PC-3 (cell line): ENCODE measurements around the gene DHDDS. TPM values are rescaled to one million over a fixed set of nuclear protein-coding genes. Genes with fewer than 3 reads are reported as not detected.

Experiments used
- ATAC-seq: fragments of 200-7000 bp; cut with Tn5 transposase; 2 replicates; pipeline ENCODE4 v1.9.1; 2020; ENCODE audit warnings: mild to moderate bottlenecking, moderate library complexity
- BruUV-seq: library from RNA; stranded (reverse); fragments of 400-500 nt; replicated peaks from 2 replicates; lab custom pipeline; 2021; lab: Mats Ljungman, UMichigan
- CTCF ChIA-PET: fragments of 300-600 bp; sonication (Branson Sonifier 250); formaldehyde crosslinking; loops from one replicate; lab custom pipeline; 2022; ENCODE audit warnings: antibody characterized with exemption; lab: Charles Lee
- POLR2A ChIA-PET: fragments of 300-600 bp; sonication (Branson Sonifier 250); formaldehyde crosslinking; loops from one replicate; lab custom pipeline; 2022; ENCODE audit warnings: antibody characterized with exemption; ENCODE audit not compliant: unreplicated experiment; lab: Charles Lee
- DNase-seq: peaks from one replicate; pipeline ENCODE4 v3.0.0-alpha.2; 2015
- H2AFZ ChIP-seq: fragments of 300-600 bp; sonication (generic); 2 replicates; pipeline ENCODE4 v1.6.0; 2016; ENCODE audit warnings: antibody characterized with exemption, low read length
- H3F3A ChIP-seq: fragments of 300-600 bp; sonication (generic); one replicate; pipeline ENCODE4 v1.6.0; 2017; ENCODE audit warnings: antibody characterized with exemption, low read length, control low read depth, mild to moderate bottlenecking; ENCODE audit not compliant: unreplicated experiment
- H3K27ac ChIP-seq: fragments of 300-600 bp; sonication (generic); 2 replicates; pipeline ENCODE4 v1.5.1; 2016; ENCODE audit warnings: mild to moderate bottlenecking, low read length
- H3K27me3 ChIP-seq: fragments of 300-600 bp; sonication (generic); 2 replicates; pipeline ENCODE4 v1.6.1; 2016; ENCODE audit warnings: low read length, mixed read lengths
- H3K36me3 ChIP-seq: fragments of 300-600 bp; sonication (generic); 2 replicates; pipeline ENCODE4 v1.6.1; 2016; ENCODE audit warnings: low read depth, mixed run types, low read length, mixed read lengths
- H3K4me1 ChIP-seq: fragments of 300-600 bp; sonication (generic); 2 replicates; pipeline ENCODE4 v1.5.1; 2016; ENCODE audit warnings: low read length; ENCODE audit not compliant: insufficient read depth
- H3K4me2 ChIP-seq: fragments of 300-600 bp; sonication (generic); 2 replicates; pipeline ENCODE4 v1.6.0; 2016; ENCODE audit warnings: low read length
- H3K4me3 ChIP-seq: fragments of 300-600 bp; sonication (generic); 2 replicates; pipeline ENCODE4 v1.5.1; 2016; ENCODE audit warnings: mild to moderate bottlenecking, low read length, mixed read lengths
- H3K79me2 ChIP-seq: fragments of 300-600 bp; sonication (generic); 2 replicates; pipeline ENCODE4 v1.6.1; 2017; ENCODE audit warnings: low read length, mixed read lengths
- H3K9ac ChIP-seq: fragments of 300-600 bp; sonication (generic); 2 replicates; pipeline ENCODE4 v1.6.0; 2016; ENCODE audit warnings: mild to moderate bottlenecking, low read length
- H3K9me2 ChIP-seq: fragments of 300-600 bp; sonication (generic); replicated peaks from 2 replicates; pipeline ENCODE4 v1.6.1; 2016; ENCODE audit warnings: mixed run types, low read length, mixed read lengths
- H3K9me3 ChIP-seq: fragments of 300-600 bp; sonication (generic); 2 replicates; pipeline ENCODE4 v1.6.1; 2016; ENCODE audit warnings: low read length, mixed read lengths
- H4K20me1 ChIP-seq: fragments of 300-600 bp; sonication (generic); 2 replicates; pipeline ENCODE4 v1.6.1; 2016; ENCODE audit warnings: low read length, mixed read lengths
- CTCF ChIP-seq: fragments of 300-600 bp; sonication (generic); conservative IDR thresholded peaks from 2 replicates; pipeline ENCODE4 v1.5.1; 2017; ENCODE audit warnings: antibody characterized with exemption, low read depth, mild to moderate bottlenecking, low read length
- EZH2 ChIP-seq: fragments of 300-600 bp; sonication (generic); IDR thresholded peaks from one replicate; pipeline ENCODE4 v1.6.1; 2017; ENCODE audit warnings: antibody characterized with exemption, mild to moderate bottlenecking, low read length; ENCODE audit not compliant: unreplicated experiment
- EZH2phosphoT487 ChIP-seq: fragments of 300-600 bp; sonication (generic); IDR thresholded peaks from 2 replicates; pipeline ENCODE4 v1.6.1; 2018; ENCODE audit warnings: mild to moderate bottlenecking, antibody characterized with exemption, low read length, borderline replicate concordance
- intact Hi-C: fragments of 100-400 bp; cut with micrococcal nuclease; formaldehyde crosslinking; loops from 2 replicates; pipeline ENCODE4 v1.9.0; 2023
- total RNA-seq: library from RNA; depleted of rRNA; stranded (reverse); fragments of >200 nt; gene quantifications from 2 replicates; pipeline ENCODE4 v1.2.3, GENCODE V29; 2014

DHDDS gene
- total RNA-seq, 1 experiment from 2014 or later: 49.6 TPM

GRCh38 chr1:26474818-26475217, 42.7 kb downstream of the DHDDS start:
- no peaks in the 10 kb centered on the region for H3K9me2 ChIP-seq
- no peak overlapping the region for H3K9ac ChIP-seq
- TF ChIP-seq CTCF (no peak), EZH2phosphoT487 (no peak), EZH2 (no peak)
- H3K27ac ChIP-seq: no peak overlapping the region
- ATAC-seq (no peak), DNase-seq (no peak)
- H4K20me1 ChIP-seq: peaks cover 32% of the 10 kb centered on the region
- no peaks in the 10 kb centered on the region for H3K27me3 ChIP-seq
- peak overlapping the region; percentile 96 for H3K4me3 ChIP-seq
- H3K36me3 ChIP-seq: peaks cover 45% of the 10 kb centered on the region
- peak overlapping the region; percentile 83 for H3K4me2 ChIP-seq
- no peaks in the 10 kb centered on the region for H3K9me3 ChIP-seq
- no peak overlapping the region for H2AFZ ChIP-seq
- intact Hi-C loops: no loop called here
- H3F3A ChIP-seq: peaks cover 12% of the 10 kb centered on the region
- peaks cover 29% of the 10 kb centered on the region for H3K4me1 ChIP-seq
- BruUV-seq: no TSS peak
- H3K79me2 ChIP-seq: peaks cover 25% of the 10 kb centered on the region
- ChIA-PET CTCF (no interaction called here), POLR2A (no interaction called here)

- no peaks in the 10 kb centered on the region for H3K27me3 ChIP-seq
- DNase-seq: no peak
- peaks cover 22% of the 10 kb centered on the region for H3K4me1 ChIP-seq
- H3K4me3 ChIP-seq: no peak overlapping the region
- intact Hi-C loops: no loop called here
- no peaks in the 10 kb centered on the region for H3K9me3 ChIP-seq
- H3F3A ChIP-seq: peaks cover 12% of the 10 kb centered on the region
- H2AFZ ChIP-seq: no peak overlapping the region
- no peaks in the 10 kb centered on the region for H3K9me2 ChIP-seq
- no peak overlapping the region for H3K4me2 ChIP-seq
- no TSS peak for BruUV-seq
- no peak for ATAC-seq
- peaks cover 45% of the 10 kb centered on the region for H3K36me3 ChIP-seq
- H3K27ac ChIP-seq: no peak overlapping the region
- H3K9ac ChIP-seq: no peak overlapping the region
- CTCF ChIA-PET: no interaction called here
- peaks cover 25% of the 10 kb centered on the region for H3K79me2 ChIP-seq
- POLR2A ChIA-PET: no interaction called here
- TF ChIP-seq EZH2phosphoT487: no peak
- TF ChIP-seq CTCF: no peak
- no peak for TF ChIP-seq EZH2
- peaks cover 26% of the 10 kb centered on the region for H4K20me1 ChIP-seq
Measured at GRCh38 chr1:26475989-26476388, 43.9 kb downstream of the DHDDS start.

GRCh38 chr1:26476958-26477357, 44.8 kb downstream of the DHDDS start:
- intact Hi-C loops: no loop called here
- Histone ChIP-seq H3F3A (peaks cover 12% of the 10 kb centered on the region), H3K4me1 (peaks cover 13% of the 10 kb centered on the region), H3K4me2 (no peak overlapping the region), H2AFZ (no peak overlapping the region), H3K36me3 (peaks cover 45% of the 10 kb centered on the region), H3K79me2 (peaks cover 25% of the 10 kb centered on the region), H3K9ac (no peak overlapping the region), H3K9me2 (no peaks in the 10 kb centered on the region), H3K27ac (no peak overlapping the region), H3K27me3 (no peaks in the 10 kb centered on the region), H4K20me1 (peaks cover 26% of the 10 kb centered on the region), H3K9me3 (no peaks in the 10 kb centered on the region), H3K4me3 (no peak overlapping the region)
- BruUV-seq: no TSS peak
- ChIA-PET CTCF (no interaction called here), POLR2A (no interaction called here)
- DNase-seq: no peak
- TF ChIP-seq EZH2phosphoT487 (no peak), EZH2 (no peak), CTCF (no peak)
- no peak for ATAC-seq
